A673 (cell line): ENCODE data around the gene HGF.
A peak's percentile ranks its signal among the peaks of the same experiment; 100 is the strongest.

Source experiments
- EZH2 ChIP-seq: fragments of 200-600 bp; sonication (generic); IDR thresholded peaks from 2 replicates; pipeline ENCODE4 v1.6.1; 2017; ENCODE audit warnings: borderline replicate concordance, low read depth, mild to moderate bottlenecking, mixed read lengths, antibody characterized with exemption, low read length; ENCODE audit not compliant: poor library complexity, severe bottlenecking
- TF ChIP-seq, protein P1 (sequence below): fragments of 300-800, 200-600 bp; sonication (generic); conservative IDR thresholded peaks from 2 replicates; pipeline ENCODE4 v1.5.1; 2017; ENCODE audit warnings: low read depth, mild to moderate bottlenecking, antibody characterized with exemption, low read length, moderate library complexity, mixed read lengths

DNA sequence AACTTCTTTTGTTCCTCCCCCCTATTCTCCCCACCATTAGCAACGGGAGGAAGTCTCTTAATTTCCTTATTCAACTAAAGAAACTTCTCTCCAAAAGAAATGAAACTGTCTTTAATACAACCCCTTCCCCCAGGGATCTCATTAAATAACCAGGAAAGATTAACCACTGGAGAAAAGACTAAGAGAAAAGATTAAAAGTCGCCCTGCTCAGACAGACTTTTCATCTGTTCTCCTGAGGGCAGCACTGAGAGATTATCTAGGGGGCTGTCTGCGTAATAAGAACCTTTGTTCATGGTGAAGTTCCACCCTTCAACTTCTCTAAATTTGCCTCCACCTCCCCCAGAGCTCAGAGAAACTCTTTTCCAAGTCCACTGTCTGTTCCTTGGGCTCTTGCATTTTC lies 105.5 kb downstream of the HGF start:
- no peak for TF ChIP-seq EZH2
- TF ChIP-seq, protein P1, sequence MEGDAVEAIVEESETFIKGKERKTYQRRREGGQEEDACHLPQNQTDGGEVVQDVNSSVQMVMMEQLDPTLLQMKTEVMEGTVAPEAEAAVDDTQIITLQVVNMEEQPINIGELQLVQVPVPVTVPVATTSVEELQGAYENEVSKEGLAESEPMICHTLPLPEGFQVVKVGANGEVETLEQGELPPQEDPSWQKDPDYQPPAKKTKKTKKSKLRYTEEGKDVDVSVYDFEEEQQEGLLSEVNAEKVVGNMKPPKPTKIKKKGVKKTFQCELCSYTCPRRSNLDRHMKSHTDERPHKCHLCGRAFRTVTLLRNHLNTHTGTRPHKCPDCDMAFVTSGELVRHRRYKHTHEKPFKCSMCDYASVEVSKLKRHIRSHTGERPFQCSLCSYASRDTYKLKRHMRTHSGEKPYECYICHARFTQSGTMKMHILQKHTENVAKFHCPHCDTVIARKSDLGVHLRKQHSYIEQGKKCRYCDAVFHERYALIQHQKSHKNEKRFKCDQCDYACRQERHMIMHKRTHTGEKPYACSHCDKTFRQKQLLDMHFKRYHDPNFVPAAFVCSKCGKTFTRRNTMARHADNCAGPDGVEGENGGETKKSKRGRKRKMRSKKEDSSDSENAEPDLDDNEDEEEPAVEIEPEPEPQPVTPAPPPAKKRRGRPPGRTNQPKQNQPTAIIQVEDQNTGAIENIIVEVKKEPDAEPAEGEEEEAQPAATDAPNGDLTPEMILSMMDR, result 0 out of 2 replicates have a peak, but pooled peaks have one; percentile 28
